H1 (cell line): ENCODE data around the gene CYP2E1. TPM values are rescaled to one million over a fixed set of nuclear protein-coding genes. Genes with fewer than 3 reads are reported as not detected.
"Not testable (repeated sequence)": the region's sequence is repeated elsewhere in the genome, so short reads cannot be mapped to it uniquely, and the experiment has no call there.

ENCODE experiments used
- CTCF ChIA-PET: fragments of 300-600 bp; sonication (Branson Sonifier 250); formaldehyde crosslinking; loops from one replicate; lab custom pipeline; 2021; ENCODE audit not compliant: partially characterized antibody; lab: Charles Lee
- POLR2A ChIA-PET: fragments of 300-600 bp; sonication (Branson Sonifier 250); formaldehyde crosslinking; loops from one replicate; lab custom pipeline; 2021; ENCODE audit warnings: inconsistent platforms; ENCODE audit not compliant: partially characterized antibody; lab: Charles Lee
- DNase-seq, 2 experiments: peaks; one replicate each; pipeline versions ENCODE4 v3.0.0 to v3.0.0-alpha.2; 2010 to 2022; ENCODE audit warnings: low spot score in 2 of 2, low read depth in 1 of 2, mixed read lengths in 1 of 2
- FAIRE-seq: peaks from 2 replicates; lab custom pipeline; 2011; peaks lifted over from hg19 to GRCh38; lab: Jason Lieb, UNC
- H2AFZ ChIP-seq: 2 replicates; pipeline ENCODE4 v1.8.1; 2012; ENCODE audit warnings: low read length, inconsistent platforms
- H2AK5ac ChIP-seq: 2 replicates; pipeline ENCODE4 v1.6.1; 2013; ENCODE audit warnings: low read depth, low read length
- H2BK120ac ChIP-seq: replicated peaks from 2 replicates; pipeline ENCODE3; 2013; ENCODE audit warnings: low read depth, low read length, inconsistent platforms
- H2BK12ac ChIP-seq: 2 replicates; pipeline ENCODE4 v1.6.1; 2013; ENCODE audit warnings: low read depth, low read length
- H2BK15ac ChIP-seq: 2 replicates; pipeline ENCODE4 v1.6.1; 2013; ENCODE audit warnings: low read length
- H2BK20ac ChIP-seq: 2 replicates; pipeline ENCODE4 v1.6.1; 2013; ENCODE audit warnings: low read length
- H2BK5ac ChIP-seq: 2 replicates; pipeline ENCODE4 v1.6.1; 2013; ENCODE audit warnings: low read depth, low read length
- H3K14ac ChIP-seq: 2 replicates; pipeline ENCODE4 v1.6.1; 2013; ENCODE audit warnings: inconsistent platforms; ENCODE audit not compliant: insufficient read length
- H3K18ac ChIP-seq: 2 replicates; pipeline ENCODE4 v1.6.1; 2013; ENCODE audit warnings: low read length; ENCODE audit errors: extremely low read depth
- H3K23ac ChIP-seq: 2 replicates; pipeline ENCODE4 v1.6.1; 2013; ENCODE audit warnings: inconsistent platforms; ENCODE audit not compliant: insufficient read length
- H3K23me2 ChIP-seq: 2 replicates; pipeline ENCODE4 v1.6.1; 2013; ENCODE audit warnings: low read depth, low read length
- H3K27ac ChIP-seq: 2 replicates; pipeline ENCODE4 v1.6.1; 2011; ENCODE audit warnings: low read depth, low read length, inconsistent platforms
- H3K27me3 ChIP-seq, 4 experiments: replicated peaks in 1 of 4; 1 replicate in 1 of 4; 2 replicates in 3 of 4; pipeline versions ENCODE4 v1.6.1 to v1.8.1; 2011 to 2013; ENCODE audit warnings: low read length in 3 of 4, mild to moderate bottlenecking in 3 of 4, inconsistent platforms in 2 of 4, mixed read lengths in 2 of 4, moderate library complexity in 1 of 4; ENCODE audit not compliant: control insufficient read depth in 3 of 4, insufficient read depth in 3 of 4; ENCODE audit errors: extremely low read depth in 1 of 4
- H3K36me3 ChIP-seq, 4 experiments: 2 replicates each; pipeline versions ENCODE4 v1.6.1 to v1.8.1; 2011 to 2013; ENCODE audit warnings: mild to moderate bottlenecking in 4 of 4, low read length in 3 of 4, moderate library complexity in 2 of 4, control low read depth in 1 of 4, inconsistent platforms in 1 of 4; ENCODE audit not compliant: insufficient read depth in 4 of 4, control insufficient read depth in 2 of 4
- H3K4ac ChIP-seq: replicated peaks from 2 replicates; pipeline ENCODE3; 2013; ENCODE audit warnings: low read length, low read depth, mixed read lengths, inconsistent platforms; ENCODE audit not compliant: insufficient read length
- H3K4me1 ChIP-seq, 4 experiments: replicated peaks in 1 of 4; 1 replicate in 1 of 4; 2 replicates in 3 of 4; pipeline versions ENCODE4 v1.6.1 to v1.8.1; 2011 to 2013; ENCODE audit warnings: low read length in 3 of 4, inconsistent platforms in 2 of 4, mixed read lengths in 1 of 4; ENCODE audit not compliant: insufficient read depth in 4 of 4, control insufficient read depth in 3 of 4
- H3K4me2 ChIP-seq, 2 experiments: 2 replicates each; pipeline versions ENCODE4 v1.6.1 to v1.8.1; 2011 to 2013; ENCODE audit warnings: low read depth in 2 of 2, low read length in 2 of 2, control low read depth in 1 of 2, inconsistent platforms in 1 of 2, mild to moderate bottlenecking in 1 of 2; ENCODE audit not compliant: insufficient read depth in 1 of 2
- H3K4me3 ChIP-seq, 4 experiments: fragments of 200-600, 300-600 bp in 1 of 4; sonication (generic), shearing (Covaris generic), sonication (Bioruptor Twin) in 1 of 4; 2 replicates each; pipeline versions ENCODE4 v1.5.1 to v1.8.1; 2011 to 2016; ENCODE audit warnings: low read length in 4 of 4, low read depth in 3 of 4, control low read depth in 2 of 4, inconsistent platforms in 2 of 4, mild to moderate bottlenecking in 2 of 4, mixed read lengths in 1 of 4, moderate library complexity in 1 of 4; ENCODE audit not compliant: insufficient read depth in 2 of 4; ENCODE audit errors: extremely low read depth in 1 of 4
- H3K56ac ChIP-seq: replicated peaks from 2 replicates; pipeline ENCODE3; 2013; ENCODE audit warnings: low read depth, mild to moderate bottlenecking, mixed read lengths, low read length, inconsistent platforms; ENCODE audit not compliant: insufficient read length
- H3K79me1 ChIP-seq: 2 replicates; pipeline ENCODE4 v1.6.1; 2013; ENCODE audit warnings: low read depth, low read length, control low read depth
- H3K79me2 ChIP-seq, 2 experiments: 2 replicates each; pipeline versions ENCODE4 v1.6.1 to v1.8.1; 2012 to 2013; ENCODE audit warnings: low read length in 2 of 2, mild to moderate bottlenecking in 2 of 2, inconsistent platforms in 1 of 2; ENCODE audit not compliant: insufficient read depth in 2 of 2, control insufficient read depth in 1 of 2
- H3K9ac ChIP-seq, 4 experiments: replicated peaks in 1 of 4; 1 replicate in 1 of 4; 2 replicates in 3 of 4; pipeline versions ENCODE4 v1.6.1 to v1.8.1; 2011 to 2013; ENCODE audit warnings: low read depth in 3 of 4, low read length in 3 of 4, control low read depth in 2 of 4, mild to moderate bottlenecking in 2 of 4, moderate library complexity in 2 of 4, inconsistent platforms in 1 of 4; ENCODE audit errors: extremely low read depth in 1 of 4
- H3K9me3 ChIP-seq, 2 experiments: 2 replicates each; pipeline versions ENCODE4 v1.6.1 to v1.8.1; 2012 to 2013; ENCODE audit warnings: mild to moderate bottlenecking in 2 of 2, moderate library complexity in 2 of 2, control low read depth in 1 of 2, inconsistent platforms in 1 of 2, low read depth in 1 of 2, low read length in 1 of 2, mixed read lengths in 1 of 2; ENCODE audit not compliant: insufficient read depth in 2 of 2
- H4K20me1 ChIP-seq, 2 experiments: replicated peaks in 1 of 2; 2 replicates each; pipeline versions ENCODE3 to v1.8.1; 2011 to 2013; ENCODE audit warnings: inconsistent platforms in 2 of 2, low read length in 2 of 2, mild to moderate bottlenecking in 1 of 2; ENCODE audit not compliant: insufficient read depth in 2 of 2, control insufficient read depth in 1 of 2
- H4K5ac ChIP-seq: 2 replicates; pipeline ENCODE4 v1.6.1; 2013; ENCODE audit warnings: low read length, low read depth, mixed read lengths, inconsistent platforms; ENCODE audit not compliant: insufficient read length
- H4K8ac ChIP-seq: 2 replicates; pipeline ENCODE4 v1.8.0; 2013; ENCODE audit warnings: mild to moderate bottlenecking, moderate library complexity, low read length, inconsistent platforms; ENCODE audit not compliant: insufficient read depth; ENCODE audit errors: extremely low read depth
- H4K91ac ChIP-seq: replicated peaks from 2 replicates; pipeline ENCODE3; 2013; ENCODE audit warnings: low read length, mixed read lengths, inconsistent platforms; ENCODE audit not compliant: insufficient read length
- BRCA1 ChIP-seq: IDR thresholded peaks from 2 replicates; pipeline ENCODE4 v1.6.1; 2012; ENCODE audit warnings: low read depth, low read length, improper control_type of control experiment
- HDAC6 ChIP-seq: IDR thresholded peaks from one replicate; pipeline ENCODE4 v1.7.1; 2012; ENCODE audit warnings: low read depth, mild to moderate bottlenecking, inconsistent platforms, low read length, moderate library complexity
- PHF8 ChIP-seq: fragments of 200-600 bp; sonication (generic); conservative IDR thresholded peaks from 2 replicates; pipeline ENCODE4 v1.7.1; 2012; ENCODE audit warnings: low read depth, mild to moderate bottlenecking, inconsistent platforms, low read length, moderate library complexity
- ZNF274 ChIP-seq: IDR thresholded peaks from 2 replicates; pipeline ENCODE4 v1.7.0; 2012; ENCODE audit warnings: low read length, borderline replicate concordance; ENCODE audit errors: extremely low read depth
- WGBS, 2 experiments: shearing (Covaris generic) in 1 of 2; methylation state at CpG; one replicate each; pipeline versions ENCODE4 v1.1.6 to v1.1.7; 2013 to 2015; ENCODE audit warnings: low lambda C conversion rate in 2 of 2, mixed read lengths in 2 of 2, inconsistent platforms in 1 of 2, low coverage in 1 of 2, missing lambda C conversion rate in 1 of 2; ENCODE audit not compliant: insufficient replicate concordance in 2 of 2, insufficient coverage in 1 of 2, insufficient read length in 1 of 2; ENCODE audit errors: extremely low coverage in 1 of 2, missing lambda C conversion rate in 1 of 2; 5-methylcytosine and 5-hydroxymethylcytosine counted together
- polyA plus RNA-seq, 7 experiments: library from polyadenylated mRNA; depleted of rRNA in 3 of 7; stranded (reverse) in 5 of 7; unstranded in 2 of 7; fragments of >200 nt in 5 of 7; fragments of 200-250 nt in 2 of 7; gene quantifications; 1 replicate in 5 of 7; 2 replicates in 1 of 7; 4 replicates in 1 of 7; pipeline versions ENCODE4 v1.2.1 to v1.2.3, GENCODE V29; 2011 to 2013; ENCODE audit warnings: missing spikeins in 2 of 7, mixed read lengths in 2 of 7
- total RNA-seq: library from RNA; stranded (reverse); fragmentation: NEBNext Ultra II Directional; extraction: Animal tissue kit (Norgen Biotek cat#: 25700); gene quantifications from 2 replicates; pipeline ENCODE4 v1.2.1, GENCODE V29; 2021
- TF ChIP-seq, protein P1 (sequence below): IDR thresholded peaks from 2 replicates; pipeline ENCODE4 v1.6.1; 2012; ENCODE audit warnings: low read length, inconsistent platforms

Gene CYP2E1
- total and polyA plus RNA-seq, 2 of the 8 experiments (the other 6 are each of a cell fraction or from before 2014, with no cell fraction given): 0.11 TPM; not detected in 1

DNA sequence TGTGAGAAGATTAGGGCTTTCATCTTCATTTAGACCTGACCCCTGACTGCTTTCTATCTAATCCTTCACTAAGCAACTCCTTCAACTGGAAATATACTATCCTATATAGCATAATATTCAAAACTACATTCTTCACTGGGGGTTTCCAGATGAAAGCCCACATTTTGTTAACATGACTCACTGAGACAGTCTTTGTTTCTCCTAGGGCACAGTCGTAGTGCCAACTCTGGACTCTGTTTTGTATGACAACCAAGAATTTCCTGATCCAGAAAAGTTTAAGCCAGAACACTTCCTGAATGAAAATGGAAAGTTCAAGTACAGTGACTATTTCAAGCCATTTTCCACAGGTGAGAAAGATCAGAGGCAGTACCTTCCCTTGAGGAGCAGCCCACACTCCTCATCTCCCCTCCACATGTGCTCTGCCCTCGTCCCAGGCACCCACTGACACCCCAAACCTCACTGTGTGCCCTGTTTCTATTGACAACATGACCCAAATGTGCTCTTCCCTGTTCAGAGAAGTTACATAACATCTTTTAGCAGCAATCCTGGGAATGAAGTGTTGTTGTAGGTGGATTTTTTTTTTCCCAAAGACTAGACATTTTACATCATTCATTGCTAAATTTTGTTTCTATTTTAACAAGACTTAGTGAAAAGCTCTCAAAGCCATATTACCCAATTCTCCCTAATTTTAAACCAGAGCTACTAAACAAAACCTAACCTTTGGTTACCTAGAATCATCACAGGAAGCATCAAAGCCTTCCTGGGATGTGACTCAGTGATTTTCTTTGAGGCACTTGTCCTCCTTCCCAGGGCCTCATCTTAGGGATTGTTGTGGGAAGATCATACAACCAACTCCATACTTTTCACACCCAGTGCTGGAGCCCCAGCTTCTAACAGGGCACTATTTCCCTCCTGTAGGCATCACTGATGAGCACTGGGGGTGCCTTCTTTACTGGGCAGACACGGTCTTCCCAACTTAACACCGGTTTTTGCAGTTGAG is 10.7 kb downstream of the CYP2E1 start (continued):
- TF ChIP-seq, protein P1, sequence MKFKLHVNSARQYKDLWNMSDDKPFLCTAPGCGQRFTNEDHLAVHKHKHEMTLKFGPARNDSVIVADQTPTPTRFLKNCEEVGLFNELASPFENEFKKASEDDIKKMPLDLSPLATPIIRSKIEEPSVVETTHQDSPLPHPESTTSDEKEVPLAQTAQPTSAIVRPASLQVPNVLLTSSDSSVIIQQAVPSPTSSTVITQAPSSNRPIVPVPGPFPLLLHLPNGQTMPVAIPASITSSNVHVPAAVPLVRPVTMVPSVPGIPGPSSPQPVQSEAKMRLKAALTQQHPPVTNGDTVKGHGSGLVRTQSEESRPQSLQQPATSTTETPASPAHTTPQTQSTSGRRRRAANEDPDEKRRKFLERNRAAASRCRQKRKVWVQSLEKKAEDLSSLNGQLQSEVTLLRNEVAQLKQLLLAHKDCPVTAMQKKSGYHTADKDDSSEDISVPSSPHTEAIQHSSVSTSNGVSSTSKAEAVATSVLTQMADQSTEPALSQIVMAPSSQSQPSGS: no peak
- TF ChIP-seq ZNF274: no peak
- no peak for TF ChIP-seq HDAC6
- TF ChIP-seq PHF8: no peak
- TF ChIP-seq BRCA1: no peak

DNA sequence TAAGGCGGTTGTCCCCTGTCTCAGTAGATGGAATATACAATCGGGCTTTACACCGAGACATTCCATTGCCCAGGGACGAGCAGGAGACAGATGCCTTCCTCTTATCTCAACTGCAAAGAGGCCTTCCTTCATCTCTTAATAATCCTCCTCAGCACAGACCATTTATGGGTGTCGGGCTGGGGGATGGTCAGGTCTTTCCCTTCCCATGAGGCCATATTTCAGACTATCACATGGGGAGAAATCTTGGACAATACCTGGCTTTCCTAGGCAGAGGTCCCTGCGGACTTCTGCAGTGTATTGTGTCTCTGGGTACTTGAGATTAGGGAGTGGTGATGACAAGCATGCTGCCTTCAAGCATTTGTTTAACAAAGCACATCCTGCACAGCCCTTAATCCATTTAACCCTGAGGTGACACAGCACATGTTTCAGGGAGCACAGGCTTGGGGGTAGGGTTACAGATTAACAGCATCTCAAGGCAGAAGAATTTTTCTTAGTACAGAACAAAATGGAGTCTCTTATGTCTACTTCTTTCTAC is 14.3 kb downstream of the CYP2E1 start:
- H3K9me3 ChIP-seq: peaks cover 62 to 66% of the 10 kb centered on the region in 2 experiments
- H4K8ac ChIP-seq, H2BK5ac ChIP-seq, H3K36me3 ChIP-seq, H3K56ac ChIP-seq, H3K79me2 ChIP-seq, H2BK120ac ChIP-seq, H3K14ac ChIP-seq, FAIRE-seq, H3K23ac ChIP-seq, H3K4me2 ChIP-seq, H3K18ac ChIP-seq, H2BK12ac ChIP-seq, H3K9ac ChIP-seq, H3K27me3 ChIP-seq, DNase-seq, H2BK15ac ChIP-seq, H3K23me2 ChIP-seq, H4K91ac ChIP-seq, POLR2A ChIA-PET, H4K20me1 ChIP-seq, H3K4me1 ChIP-seq, H2BK20ac ChIP-seq, H3K4me3 ChIP-seq, H2AK5ac ChIP-seq, H4K5ac ChIP-seq, H3K79me1 ChIP-seq, H3K4ac ChIP-seq, H2AFZ ChIP-seq, H3K27ac ChIP-seq: not testable (repeated sequence)
- WGBS, 2 experiments: 75% methylated on average over 5 of the region's 6 CpGs; no CpG with 5 or more reads in 1 of the 2 experiments
- CTCF ChIA-PET: interaction anchor here (1.0 kb wide), 1 partner anchor 12 kb away, joined by 3 read pairs; no protein-coding TSS in a partner anchor
